Testis (tissue), 2 donors: ENCODE data around the gene WWC1.

ENCODE experiments used
- CTCF ChIP-seq, 3 experiments: fragments of 450-650 bp in 2 of 3; fragments of 200-600 bp in 1 of 3; sonication (generic) in 1 of 3; IDR thresholded peaks; one replicate each; pipeline ENCODE4 v1.5.1; 2016 to 2019; ENCODE audit warnings: antibody characterized with exemption in 3 of 3, mild to moderate bottlenecking in 2 of 3, moderate library complexity in 1 of 3
- POLR2A ChIP-seq: fragments of 450-650 bp; IDR thresholded peaks from one replicate; pipeline ENCODE4 v1.6.1; 2017; ENCODE audit warnings: antibody characterized with exemption, mild to moderate bottlenecking, moderate library complexity

- TF ChIP-seq CTCF (IDR thresholded peaks at IDR 0.05): no peak
- TF ChIP-seq POLR2A: no peak
Measured at GRCh38 chr5:168424594-168425323, 133.3 kb downstream of the WWC1 start.
